Measurements from ENCODE around the gene SYF2. TPM values are rescaled to one million over a fixed set of nuclear protein-coding genes. Genes with fewer than 3 reads are reported as not detected.

Gene SYF2
- total RNA-seq, 1 donor from 2014 or later, result 38.8 TPM

DNA sequence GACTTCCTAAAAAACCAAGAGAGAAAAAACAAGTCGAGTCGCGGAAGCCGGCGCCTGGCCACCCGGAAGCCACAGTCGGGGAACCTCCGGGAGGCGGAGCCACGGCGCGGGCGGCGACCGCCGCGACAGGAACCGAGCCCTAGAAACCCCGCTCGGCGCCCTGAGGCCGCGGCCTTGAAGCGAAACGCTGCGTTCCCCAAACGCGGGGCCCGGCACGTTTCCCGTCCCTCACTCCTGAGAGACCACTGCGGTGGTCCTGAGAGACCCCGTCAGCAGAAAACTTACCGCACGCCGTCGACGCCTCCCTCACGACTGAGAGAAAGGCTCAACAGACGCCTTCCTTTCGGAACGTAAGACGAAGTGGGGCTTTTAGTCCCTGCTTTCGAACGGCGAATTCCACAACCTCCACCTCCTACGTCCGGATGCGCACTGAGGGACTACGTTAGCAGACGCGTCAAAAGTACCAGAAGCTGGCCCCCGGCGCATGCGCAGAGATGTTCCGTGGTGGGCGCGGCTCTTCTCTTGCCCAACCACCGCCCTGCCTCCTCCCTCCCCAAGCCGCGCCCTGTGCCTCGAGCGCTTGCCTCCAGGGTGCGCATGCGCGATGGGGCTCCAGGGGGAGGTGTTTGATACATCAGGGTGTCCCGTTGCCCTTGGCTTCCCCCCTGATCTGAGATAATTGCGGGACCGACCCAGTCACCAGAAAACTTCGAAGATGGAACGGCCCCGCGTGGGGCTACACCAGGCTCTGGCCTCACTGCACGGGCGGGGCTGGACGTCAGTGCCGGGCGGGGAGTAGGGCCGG, 14.9 kb upstream of the SYF2 start, which contains the start of gene RSRP1:
Gene RSRP1 (minus strand): TSS at position 431 of the 805 bp plus-strand sequence. CDS start 491 bp downstream, outside the sequence.
- Histone ChIP-seq H3K27ac (peak within 1 kb of the TSS; percentile 99), H3K4me1 (peaks cover 28% of the 10 kb centered on the region), H3K27me3 (no peaks in the 10 kb centered on the region), H3K9me3 (no peaks in the 10 kb centered on the region), H3K36me3 (peaks cover 45% of the 10 kb centered on the region), H3K4me3 (peak within 1 kb of the TSS; percentile 93)
- intact Hi-C loops (cut with DNase I), result no loop called here
- TF ChIP-seq, protein P1, sequence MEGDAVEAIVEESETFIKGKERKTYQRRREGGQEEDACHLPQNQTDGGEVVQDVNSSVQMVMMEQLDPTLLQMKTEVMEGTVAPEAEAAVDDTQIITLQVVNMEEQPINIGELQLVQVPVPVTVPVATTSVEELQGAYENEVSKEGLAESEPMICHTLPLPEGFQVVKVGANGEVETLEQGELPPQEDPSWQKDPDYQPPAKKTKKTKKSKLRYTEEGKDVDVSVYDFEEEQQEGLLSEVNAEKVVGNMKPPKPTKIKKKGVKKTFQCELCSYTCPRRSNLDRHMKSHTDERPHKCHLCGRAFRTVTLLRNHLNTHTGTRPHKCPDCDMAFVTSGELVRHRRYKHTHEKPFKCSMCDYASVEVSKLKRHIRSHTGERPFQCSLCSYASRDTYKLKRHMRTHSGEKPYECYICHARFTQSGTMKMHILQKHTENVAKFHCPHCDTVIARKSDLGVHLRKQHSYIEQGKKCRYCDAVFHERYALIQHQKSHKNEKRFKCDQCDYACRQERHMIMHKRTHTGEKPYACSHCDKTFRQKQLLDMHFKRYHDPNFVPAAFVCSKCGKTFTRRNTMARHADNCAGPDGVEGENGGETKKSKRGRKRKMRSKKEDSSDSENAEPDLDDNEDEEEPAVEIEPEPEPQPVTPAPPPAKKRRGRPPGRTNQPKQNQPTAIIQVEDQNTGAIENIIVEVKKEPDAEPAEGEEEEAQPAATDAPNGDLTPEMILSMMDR (IDR thresholded peaks at IDR 0.05), result peak; percentile 14
- DNase-seq (peak; percentile 100), ATAC-seq (peak; percentile 96)

DNA sequence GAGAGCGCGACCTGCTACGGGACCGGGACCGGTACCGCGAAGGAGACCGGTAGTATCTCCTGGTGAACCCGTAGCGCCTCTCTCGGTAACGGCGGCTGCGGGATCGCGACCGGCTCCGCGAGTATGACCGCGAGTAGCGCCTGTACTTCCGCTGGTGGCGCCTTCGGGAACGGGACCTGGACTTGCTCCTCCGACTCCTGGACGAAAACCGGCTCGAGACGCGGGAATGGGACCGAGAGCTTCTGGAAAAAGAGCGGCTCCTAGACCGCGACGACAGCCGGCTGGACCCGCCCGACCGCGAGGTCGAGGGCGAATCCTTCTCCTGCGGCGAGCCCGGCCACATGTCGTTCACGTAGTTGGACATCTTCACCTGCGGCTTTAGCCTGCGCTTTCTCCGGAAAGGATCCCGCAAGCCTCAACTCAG, 14.3 kb upstream of the SYF2 start:
- Histone ChIP-seq H3K4me3 (peak overlapping the region; percentile 93), H3K27ac (peak overlapping the region; percentile 99), H3K36me3 (peaks cover 51% of the 10 kb centered on the region), H3K27me3 (no peaks in the 10 kb centered on the region), H3K4me1 (peaks cover 28% of the 10 kb centered on the region), H3K9me3 (no peaks in the 10 kb centered on the region)
- ATAC-seq (no peak), DNase-seq (peak; percentile 73)
- intact Hi-C loops (cut with DNase I), result no loop called here
- TF ChIP-seq, protein P1 (IDR thresholded peaks at IDR 0.05), result no peak

DNA sequence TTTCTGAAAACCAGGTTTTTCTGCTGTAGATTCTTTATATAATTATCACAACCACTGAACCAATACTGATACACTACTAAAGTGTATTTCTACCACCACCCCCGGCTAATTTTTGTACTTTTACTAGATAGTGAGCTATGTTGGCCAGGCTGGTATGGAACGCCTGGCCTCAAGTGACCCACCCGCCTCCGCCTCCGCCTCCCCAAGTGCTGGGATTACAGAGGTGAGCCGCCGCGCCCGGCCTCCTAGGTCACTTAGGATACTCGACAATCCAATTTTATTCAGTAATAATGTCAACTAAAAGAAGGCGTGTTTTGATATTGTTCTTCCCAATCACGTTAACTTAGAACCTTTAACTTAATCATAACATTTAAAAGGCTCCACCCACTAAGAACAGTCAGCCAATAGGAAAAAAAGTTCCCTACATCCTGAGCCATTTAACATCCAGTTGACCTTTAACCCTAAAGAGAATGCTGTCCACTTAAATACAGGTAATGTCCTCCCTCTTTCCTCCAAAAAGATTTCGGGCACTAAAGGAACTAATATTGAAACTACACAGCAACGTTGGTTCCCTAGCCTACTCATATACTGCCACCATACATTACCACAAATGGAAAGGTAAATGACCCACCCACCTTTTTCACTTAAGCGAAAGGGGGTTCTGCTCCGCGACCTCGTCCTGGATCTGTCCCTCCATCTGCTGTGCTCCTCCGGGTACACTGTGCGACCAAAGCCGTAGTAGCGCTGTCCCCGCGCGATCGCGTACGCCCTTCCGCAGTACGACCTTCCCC, 13.7 kb upstream of the SYF2 start:
- no peak for DNase-seq

DNA sequence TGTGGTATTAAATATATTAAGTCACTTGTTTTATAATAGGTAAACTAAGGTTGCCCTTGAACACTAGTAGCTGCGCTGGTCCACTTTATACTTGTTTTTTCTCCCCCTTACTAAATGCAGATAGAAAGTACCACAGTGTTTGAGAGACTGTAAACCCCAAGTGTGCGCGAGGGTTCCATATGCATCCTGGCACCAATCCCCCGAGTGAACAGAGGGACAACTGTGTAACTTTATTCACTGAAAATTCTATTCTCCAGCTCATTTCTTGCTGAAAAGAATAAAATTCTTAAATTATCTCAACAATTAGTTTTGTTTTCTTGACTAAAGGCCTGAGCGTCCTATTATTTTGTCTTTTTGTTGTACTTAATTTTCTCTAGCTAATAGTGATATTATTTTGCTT, 13.1 kb upstream of the SYF2 start:
- ATAC-seq (no peak), DNase-seq (no peak)
- H3K27me3 ChIP-seq, result no peaks in the 10 kb centered on the region
- H3K4me3 ChIP-seq, result peak overlapping the region; percentile 93
- TF ChIP-seq, protein P1 (IDR thresholded peaks at IDR 0.05), result no peak
- no peak overlapping the region for H3K27ac ChIP-seq
- peaks cover 61% of the 10 kb centered on the region for H3K36me3 ChIP-seq
- intact Hi-C loops (cut with DNase I), result no loop called here
- H3K9me3 ChIP-seq, result no peaks in the 10 kb centered on the region
- H3K4me1 ChIP-seq, result peaks cover 38% of the 10 kb centered on the region

More for the DNA sequence above, 13.7 kb upstream of the SYF2 start:
- Histone ChIP-seq H3K36me3 (peaks cover 56% of the 10 kb centered on the region), H3K4me1 (peaks cover 32% of the 10 kb centered on the region), H3K4me3 (peak overlapping the region; percentile 93), H3K27me3 (no peaks in the 10 kb centered on the region), H3K9me3 (no peaks in the 10 kb centered on the region), H3K27ac (peak overlapping the region; percentile 99)
- TF ChIP-seq, protein P1 (IDR thresholded peaks at IDR 0.05), result no peak
- peak; percentile 2 for ATAC-seq
- intact Hi-C loops (cut with DNase I), result no loop called here

DNA sequence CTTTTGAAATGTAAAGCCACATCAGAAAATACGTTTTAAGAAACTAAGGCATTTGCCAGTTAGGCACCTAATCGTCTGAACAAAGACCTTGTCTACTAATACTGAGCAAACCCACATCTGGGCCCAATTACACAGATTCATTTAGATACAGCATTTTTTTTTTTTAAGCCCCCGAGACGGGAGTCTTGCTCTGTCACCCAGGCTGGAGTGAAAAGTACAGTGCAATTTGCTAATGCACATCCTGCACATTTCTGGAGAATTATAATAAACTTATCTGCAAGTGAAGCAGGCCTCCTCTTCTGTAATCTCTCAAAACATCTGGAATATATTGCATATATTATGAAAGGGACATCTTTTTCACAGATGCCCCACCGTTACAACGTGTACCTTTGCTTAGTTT, 11.6 kb upstream of the SYF2 start:
- Histone ChIP-seq H3K4me3 (no peak overlapping the region), H3K27me3 (no peaks in the 10 kb centered on the region), H3K4me1 (peaks cover 48% of the 10 kb centered on the region), H3K9me3 (no peaks in the 10 kb centered on the region), H3K27ac (no peak overlapping the region), H3K36me3 (peaks cover 61% of the 10 kb centered on the region)
- DNase-seq, result no peak
- ATAC-seq, result no peak
- TF ChIP-seq, protein P1 (IDR thresholded peaks at IDR 0.05), result no peak
- intact Hi-C loops (cut with DNase I), result no loop called here
